GM21576 (cell line): ENCODE data around the gene APOBEC3C.
"Not testable (repeated sequence)": the region's sequence is repeated elsewhere in the genome, so short reads cannot be mapped to it uniquely, and the experiment has no call there.

Source experiments
- ATAC-seq: cut with Tn5 transposase; IDR thresholded peaks from one replicate; pipeline ENCODE4 v1.9.1; 2021; ENCODE audit warnings: mild to moderate bottlenecking, moderate library complexity; ENCODE audit not compliant: unreplicated experiment

The APOBEC3C gene

GRCh38 chr22:39055658-39056057 is 41.6 kb downstream of the APOBEC3C start:
- no peak for ATAC-seq

GRCh38 chr22:39061290-39061689 is 47.2 kb downstream of the APOBEC3C start:
- not testable (repeated sequence) for ATAC-seq

- ATAC-seq: not testable (repeated sequence)
Measured at GRCh38 chr22:39061951-39062350, 47.9 kb downstream of the APOBEC3C start.

- not testable (repeated sequence) for ATAC-seq
Measured at GRCh38 chr22:39063904-39064303, 49.8 kb downstream of the APOBEC3C start.

- ATAC-seq: peak; percentile 48
Measured at GRCh38 chr22:39066442-39067276, 52.6 kb downstream of the APOBEC3C start.

GRCh38 chr22:39068033-39068785 is 54.2 kb downstream of the APOBEC3C start:
- no peak for ATAC-seq
